Effector memory CD4-positive, alpha-beta T cell (primary cell): ENCODE measurements around the gene ARHGAP15.

Experiments used
- DNase-seq, 3 donors: peaks; one replicate each; pipeline ENCODE4 v3.0.0-alpha.2; 2020
- H3K27ac ChIP-seq: 2 replicates; pipeline ENCODE4 v1.7.0; 2013; ENCODE audit warnings: mild to moderate bottlenecking, low read length, moderate library complexity; ENCODE audit not compliant: insufficient read depth, poor library complexity, severe bottlenecking
- H3K27me3 ChIP-seq: replicated peaks from 2 replicates; pipeline ENCODE4 v1.7.0; 2013; ENCODE audit warnings: mild to moderate bottlenecking, low read length; ENCODE audit not compliant: insufficient read depth, control insufficient read depth, poor library complexity, severe bottlenecking
- H3K36me3 ChIP-seq: 2 replicates; pipeline ENCODE4 v1.7.0; 2013; ENCODE audit warnings: mild to moderate bottlenecking, low read length, moderate library complexity; ENCODE audit not compliant: control insufficient read depth, insufficient read depth
- H3K4me1 ChIP-seq: 2 replicates; pipeline ENCODE4 v1.7.0; 2013; ENCODE audit warnings: low read length, mild to moderate bottlenecking; ENCODE audit not compliant: control insufficient read depth, insufficient read depth, poor library complexity, severe bottlenecking
- H3K4me3 ChIP-seq: 2 replicates; pipeline ENCODE4 v1.7.0; 2013; ENCODE audit warnings: low read length, low read depth, mild to moderate bottlenecking; ENCODE audit not compliant: insufficient read depth, poor library complexity, severe bottlenecking
- H3K9me3 ChIP-seq: 2 replicates; pipeline ENCODE4 v1.7.0; 2013; ENCODE audit warnings: mild to moderate bottlenecking, low read length, moderate library complexity; ENCODE audit not compliant: control insufficient read depth

The ARHGAP15 gene

DNA sequence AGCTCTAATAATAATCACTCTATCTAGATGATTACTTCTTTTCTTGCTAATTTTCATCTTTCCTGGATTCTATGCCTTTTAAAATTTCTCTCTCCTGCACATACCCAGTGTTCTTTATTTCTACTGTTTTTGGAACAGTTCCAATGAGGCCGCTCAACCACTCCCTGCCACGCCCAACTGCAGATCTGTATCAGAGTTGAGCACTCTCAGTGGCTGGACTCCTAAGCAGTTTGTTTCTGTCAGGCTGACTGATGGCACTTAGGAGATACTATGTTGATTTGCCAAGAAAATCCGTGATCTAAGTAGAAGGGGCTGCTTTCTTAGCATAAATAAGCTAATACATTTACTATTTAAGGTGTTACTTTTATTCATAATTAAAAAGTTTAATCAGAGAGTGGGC is 192.8 kb downstream of the ARHGAP15 start:
- no peak overlapping the region for H3K4me3 ChIP-seq
- peaks cover 16% of the 10 kb centered on the region for H3K4me1 ChIP-seq
- no peak for DNase-seq
- H3K36me3 ChIP-seq, result peaks cover 7% of the 10 kb centered on the region
- no peak overlapping the region for H3K27ac ChIP-seq
- H3K9me3 ChIP-seq, result no peaks in the 10 kb centered on the region
- H3K27me3 ChIP-seq, result no peaks in the 10 kb centered on the region

DNA sequence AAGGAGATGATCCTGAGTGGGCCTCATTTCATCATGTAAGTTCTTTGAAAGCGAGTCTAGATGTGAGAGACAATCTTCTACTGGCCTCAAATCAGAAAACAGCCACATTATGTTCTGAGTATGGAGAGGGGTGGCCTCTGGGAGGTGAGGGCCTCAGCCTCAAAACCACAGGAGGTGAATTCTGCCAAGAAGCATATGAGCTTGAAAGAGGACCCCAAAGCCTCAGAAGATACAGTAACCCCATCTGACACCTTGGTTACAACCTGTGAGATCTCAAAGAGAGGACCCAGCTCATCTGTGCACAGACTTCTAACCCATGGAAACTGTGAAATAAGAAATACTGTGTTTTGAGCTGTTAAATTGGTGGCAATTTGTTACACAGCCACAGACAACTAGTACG is 200.1 kb downstream of the ARHGAP15 start:
- Histone ChIP-seq H3K9me3 (no peaks in the 10 kb centered on the region), H3K4me3 (no peak overlapping the region), H3K36me3 (no peaks in the 10 kb centered on the region), H3K4me1 (peaks cover 6% of the 10 kb centered on the region), H3K27me3 (no peaks in the 10 kb centered on the region), H3K27ac (no peak overlapping the region)
- DNase-seq, result no peak

DNA sequence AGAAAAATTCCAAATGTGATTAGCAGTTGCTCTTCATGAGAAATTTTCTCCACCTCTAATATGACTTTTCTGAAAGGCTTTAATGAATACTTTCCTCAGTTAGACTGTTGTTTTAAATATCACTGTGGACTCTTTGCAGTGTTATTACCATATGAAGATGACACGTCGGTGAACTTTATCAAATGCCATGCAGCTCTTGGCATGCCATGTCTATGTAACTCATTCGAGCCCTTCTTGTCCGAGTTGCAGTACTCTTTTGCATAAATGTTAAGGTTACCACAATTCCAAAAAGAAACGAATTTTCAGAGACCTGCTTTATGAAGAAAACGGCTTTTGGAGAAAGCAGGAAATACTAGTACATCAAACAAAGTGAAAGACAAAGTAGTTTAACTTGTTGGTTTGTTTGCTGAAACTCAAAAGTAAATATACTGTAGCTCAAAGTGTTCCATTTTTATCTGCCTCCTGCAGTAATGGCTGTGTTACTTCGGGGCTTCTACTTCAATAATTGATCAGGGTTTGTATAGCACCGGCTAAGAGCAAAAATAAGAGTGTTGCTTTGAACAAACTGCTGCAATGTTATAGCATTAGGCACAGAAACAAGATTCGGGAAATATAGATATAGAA is 204.1 kb downstream of the ARHGAP15 start:
- H3K27me3 ChIP-seq, result no peaks in the 10 kb centered on the region
- H3K27ac ChIP-seq, result no peak overlapping the region
- H3K4me3 ChIP-seq, result no peak overlapping the region
- no peak for DNase-seq
- no peaks in the 10 kb centered on the region for H3K4me1 ChIP-seq
- H3K9me3 ChIP-seq, result no peaks in the 10 kb centered on the region
- no peaks in the 10 kb centered on the region for H3K36me3 ChIP-seq

DNA sequence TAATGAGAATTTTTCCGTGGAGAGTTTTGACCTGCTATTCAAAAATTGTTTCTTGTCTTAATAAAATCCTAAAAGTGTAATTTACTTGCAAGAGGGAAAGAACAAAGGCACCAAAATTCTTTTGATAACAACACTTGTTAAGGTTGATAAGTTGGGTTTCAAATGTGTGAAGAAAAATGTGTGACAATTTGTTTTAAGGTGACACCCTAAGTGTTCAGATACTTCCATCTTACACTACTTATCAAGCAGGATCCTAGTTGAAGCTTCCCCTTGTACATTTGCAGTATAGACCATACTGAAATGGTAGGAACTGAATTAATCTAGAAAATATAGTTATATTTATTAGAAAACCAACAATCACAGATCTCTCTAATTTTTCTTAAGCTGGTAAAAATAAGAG is 204.6 kb downstream of the ARHGAP15 start:
- Histone ChIP-seq H3K27me3 (no peaks in the 10 kb centered on the region), H3K36me3 (no peaks in the 10 kb centered on the region), H3K4me3 (no peak overlapping the region), H3K4me1 (no peaks in the 10 kb centered on the region), H3K27ac (no peak overlapping the region), H3K9me3 (no peaks in the 10 kb centered on the region)
- no peak for DNase-seq

DNA sequence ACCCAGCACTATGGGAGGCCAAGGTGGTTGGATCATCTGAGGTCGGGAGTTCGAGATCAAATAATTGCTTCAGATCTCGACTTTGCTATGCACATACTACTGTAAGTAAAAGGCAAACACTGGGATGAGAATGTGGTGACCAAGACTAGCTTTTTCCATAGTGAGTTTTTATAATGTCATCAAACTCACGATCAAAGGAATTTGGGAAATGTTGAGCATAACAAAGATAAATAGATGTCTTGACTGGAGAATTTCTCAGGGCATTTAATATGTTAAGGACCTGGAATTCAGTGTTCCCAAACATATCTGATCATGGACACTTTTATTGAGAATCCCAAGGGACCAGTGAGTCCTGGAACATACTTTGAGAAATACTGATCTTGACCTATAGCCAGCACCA is 205.6 kb downstream of the ARHGAP15 start:
- no peak overlapping the region for H3K27ac ChIP-seq
- no peaks in the 10 kb centered on the region for H3K27me3 ChIP-seq
- H3K9me3 ChIP-seq, result no peaks in the 10 kb centered on the region
- no peaks in the 10 kb centered on the region for H3K4me1 ChIP-seq
- no peak overlapping the region for H3K4me3 ChIP-seq
- H3K36me3 ChIP-seq, result no peaks in the 10 kb centered on the region
- DNase-seq, result no peak

DNA sequence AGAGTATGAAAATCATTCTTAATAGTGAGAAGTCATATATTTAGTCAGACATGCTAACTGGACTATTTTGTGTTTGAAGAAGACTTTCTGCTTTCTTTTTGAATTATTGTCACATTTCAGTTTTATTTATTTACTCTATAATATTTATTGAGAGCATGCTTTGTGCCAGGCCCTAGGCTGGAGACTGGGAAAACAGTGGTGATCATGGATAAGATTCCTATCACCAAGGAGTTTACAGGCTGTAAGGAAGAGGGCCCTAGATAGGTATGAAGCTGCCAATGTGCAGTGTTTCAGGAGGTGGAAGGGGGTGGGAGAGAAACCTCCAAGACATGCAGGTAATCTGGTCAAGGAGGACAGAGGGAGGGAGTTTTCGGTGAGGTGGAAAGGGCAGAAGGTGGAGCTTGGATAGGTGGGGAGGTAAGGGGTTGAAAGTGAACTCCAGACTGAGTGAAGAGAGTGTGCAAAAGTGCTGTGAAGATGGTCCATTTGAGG is 207.5 kb downstream of the ARHGAP15 start:
- Histone ChIP-seq H3K4me3 (no peak overlapping the region), H3K36me3 (no peaks in the 10 kb centered on the region), H3K4me1 (peaks cover 3% of the 10 kb centered on the region), H3K27me3 (no peaks in the 10 kb centered on the region), H3K9me3 (no peaks in the 10 kb centered on the region), H3K27ac (no peak overlapping the region)
- no peak for DNase-seq

DNA sequence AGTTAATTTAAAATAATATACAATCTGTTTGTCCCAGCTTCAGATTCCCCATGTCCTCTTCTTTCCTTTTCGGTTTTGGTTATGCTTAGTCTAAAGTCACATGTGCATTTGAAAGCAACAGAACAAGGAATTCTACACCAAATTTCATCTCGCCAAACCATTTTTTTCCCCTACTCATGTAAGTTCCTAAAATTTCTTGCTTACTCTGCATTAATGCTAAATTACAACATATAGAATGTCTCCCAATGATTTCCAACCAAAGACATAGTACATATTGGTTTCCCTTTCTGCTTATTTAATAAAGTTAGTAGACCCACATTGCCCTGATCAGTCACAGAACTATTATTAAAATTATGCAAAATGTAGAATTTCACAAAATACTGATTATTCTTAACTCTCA is 212.3 kb downstream of the ARHGAP15 start:
- Histone ChIP-seq H3K9me3 (no peaks in the 10 kb centered on the region), H3K27ac (no peak overlapping the region), H3K4me1 (peaks cover 3% of the 10 kb centered on the region), H3K27me3 (no peaks in the 10 kb centered on the region), H3K4me3 (no peak overlapping the region), H3K36me3 (no peaks in the 10 kb centered on the region)
- no peak for DNase-seq

DNA sequence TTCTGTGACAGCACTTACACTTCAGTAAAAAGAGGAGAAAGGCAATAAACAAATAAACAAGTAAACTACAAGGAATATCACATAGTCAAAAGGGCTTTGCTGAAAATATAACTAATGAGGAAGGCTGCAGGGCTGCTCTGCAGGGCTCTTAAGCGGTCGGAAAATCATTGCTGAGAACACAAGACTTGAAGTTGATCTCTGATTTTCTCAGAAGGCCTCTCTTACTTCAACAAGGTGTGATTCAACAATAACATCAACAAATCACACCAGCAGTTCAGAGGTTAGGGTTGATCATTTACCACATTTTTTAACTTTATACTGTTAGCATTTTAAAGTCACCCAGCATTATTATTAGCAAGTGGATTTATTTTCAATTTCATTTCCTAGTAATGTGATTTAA is 215.6 kb downstream of the ARHGAP15 start:
- no peaks in the 10 kb centered on the region for H3K27me3 ChIP-seq
- H3K4me3 ChIP-seq, result no peak overlapping the region
- H3K27ac ChIP-seq, result no peak overlapping the region
- peaks cover 3% of the 10 kb centered on the region for H3K4me1 ChIP-seq
- no peak for DNase-seq
- no peaks in the 10 kb centered on the region for H3K36me3 ChIP-seq
- H3K9me3 ChIP-seq, result no peaks in the 10 kb centered on the region

DNA sequence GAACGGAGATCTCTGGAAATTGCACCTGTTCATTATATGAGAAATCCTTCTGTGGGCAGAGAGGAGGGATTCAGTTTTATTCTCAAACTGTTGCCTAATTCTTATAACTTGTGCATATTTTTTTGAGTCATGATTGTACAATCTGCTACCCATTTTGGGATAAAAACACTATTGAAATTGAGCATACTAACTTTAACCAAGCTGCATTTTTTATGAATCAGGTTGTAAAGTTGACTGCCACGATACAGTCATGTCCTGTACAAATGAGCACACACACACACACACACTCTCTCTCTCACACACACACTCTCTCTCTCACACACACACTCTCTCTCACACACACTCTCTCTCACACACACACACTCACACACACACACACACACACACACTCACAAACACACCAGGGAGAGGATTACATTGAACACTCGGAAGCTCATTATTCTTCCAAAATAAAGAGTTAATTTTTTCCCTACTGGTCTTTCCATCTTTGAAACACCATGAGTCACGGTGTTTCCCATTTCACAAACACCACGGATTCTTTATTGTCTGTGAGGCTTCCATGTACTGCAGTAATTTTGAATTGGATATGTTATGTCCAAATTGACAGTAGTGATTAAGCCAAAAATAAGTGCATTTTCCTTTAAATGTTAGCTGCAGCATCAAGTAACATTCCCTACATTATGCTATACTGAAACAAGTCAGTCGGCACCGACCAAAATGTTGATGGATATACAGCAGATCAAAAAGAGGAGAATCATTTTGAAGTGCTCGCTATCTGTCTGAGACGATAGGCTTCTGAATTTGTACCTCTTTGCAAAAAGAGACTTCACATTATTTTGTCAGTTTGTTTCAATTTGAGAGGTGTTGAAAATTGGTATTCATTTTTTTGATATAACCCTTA is 216.9 kb downstream of the ARHGAP15 start:
- no peak overlapping the region for H3K27ac ChIP-seq
- DNase-seq, result no peak
- H3K36me3 ChIP-seq, result no peaks in the 10 kb centered on the region
- H3K9me3 ChIP-seq, result no peaks in the 10 kb centered on the region
- H3K4me3 ChIP-seq, result no peak overlapping the region
- peaks cover under 1% of the 10 kb centered on the region for H3K4me1 ChIP-seq
- no peaks in the 10 kb centered on the region for H3K27me3 ChIP-seq

DNA sequence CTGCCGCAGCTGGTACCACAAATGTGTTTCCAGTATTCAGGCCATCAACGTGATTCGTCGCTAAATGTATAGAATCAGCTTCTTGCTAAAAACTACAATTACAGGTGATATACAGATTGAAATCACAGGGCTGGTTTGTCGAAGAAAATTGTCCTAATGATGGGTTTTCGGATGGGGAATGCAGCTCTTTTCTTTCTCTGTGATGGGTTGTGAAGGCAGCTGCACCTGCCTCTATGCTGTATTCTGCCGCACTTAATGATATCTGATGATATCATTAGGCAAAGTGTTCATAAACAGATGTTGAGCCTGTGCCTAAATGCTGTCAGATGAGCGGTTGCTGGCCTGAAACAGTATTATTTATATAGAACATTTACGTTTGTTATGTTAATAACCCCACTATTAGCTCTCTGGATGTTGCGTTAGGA is 218.1 kb downstream of the ARHGAP15 start:
- Histone ChIP-seq H3K27me3 (no peaks in the 10 kb centered on the region), H3K36me3 (no peaks in the 10 kb centered on the region), H3K4me1 (no peaks in the 10 kb centered on the region), H3K9me3 (no peaks in the 10 kb centered on the region), H3K4me3 (no peak overlapping the region), H3K27ac (no peak overlapping the region)
- DNase-seq, result no peak
